ENCODE data around the gene NOP58.
"Not testable (repeated sequence)": the region's sequence is repeated elsewhere in the genome, so short reads cannot be mapped to it uniquely, and the experiment has no call there.

The NOP58 gene

DNA sequence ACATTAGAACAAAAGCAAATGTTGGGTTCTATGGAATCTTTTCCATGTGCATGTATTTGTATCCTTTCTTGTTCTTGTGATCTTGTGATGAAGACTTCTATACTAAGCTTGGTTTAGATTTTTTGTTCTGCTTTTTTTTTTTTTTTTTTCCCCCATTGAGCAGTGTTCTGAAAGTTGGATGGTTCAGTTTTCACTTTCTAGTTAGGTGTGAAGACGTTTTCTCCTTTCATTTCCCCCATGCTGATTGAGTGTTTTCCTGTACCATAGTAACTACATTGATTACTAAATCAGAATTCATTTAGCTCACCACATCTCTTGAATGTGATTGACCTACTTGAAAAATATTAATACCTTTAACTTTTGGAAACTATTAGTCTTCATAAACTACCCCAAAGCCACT lies 34.1 kb downstream of the NOP58 start:
- DNase-seq (ENCODE audit: low read depth in 1 of 2, low spot score in 1 of 2), result no peak

DNA sequence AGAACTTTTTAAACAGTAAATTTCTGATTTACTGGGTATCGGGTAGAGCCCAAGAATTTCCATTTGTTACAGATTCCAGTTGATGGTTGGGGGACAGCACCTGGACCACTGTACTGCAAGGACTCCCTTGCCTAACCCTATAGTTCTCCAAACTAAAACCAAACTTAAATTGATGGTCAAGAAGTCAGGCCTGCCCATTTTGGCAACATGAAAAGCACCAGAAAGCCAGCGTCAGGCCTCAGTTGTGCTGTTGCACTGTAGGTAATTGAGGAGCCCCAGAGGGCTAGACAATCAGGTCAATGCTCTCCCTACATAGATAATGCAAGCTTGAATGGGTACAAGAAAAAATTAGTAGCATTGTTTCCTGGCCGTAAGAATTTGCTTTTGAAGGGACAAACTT lies 40.5 kb downstream of the NOP58 start:
- DNase-seq (ENCODE audit: low read depth in 1 of 2, low spot score in 1 of 2), result no peak

GRCh38 chr2:202307690-202308089 lies 42.1 kb downstream of the NOP58 start:
- DNase-seq (ENCODE audit: low read depth in 1 of 2, low spot score in 1 of 2), result no peak

GRCh38 chr2:202311823-202312388 lies 46.3 kb downstream of the NOP58 start:
- DNase-seq (ENCODE audit: low read depth in 1 of 2, low spot score in 1 of 2), result no peak

- no peak for DNase-seq (ENCODE audit: low read depth in 1 of 2, low spot score in 1 of 2)
Observed at GRCh38 chr2:202314116-202314515, 48.6 kb downstream of the NOP58 start.

DNA sequence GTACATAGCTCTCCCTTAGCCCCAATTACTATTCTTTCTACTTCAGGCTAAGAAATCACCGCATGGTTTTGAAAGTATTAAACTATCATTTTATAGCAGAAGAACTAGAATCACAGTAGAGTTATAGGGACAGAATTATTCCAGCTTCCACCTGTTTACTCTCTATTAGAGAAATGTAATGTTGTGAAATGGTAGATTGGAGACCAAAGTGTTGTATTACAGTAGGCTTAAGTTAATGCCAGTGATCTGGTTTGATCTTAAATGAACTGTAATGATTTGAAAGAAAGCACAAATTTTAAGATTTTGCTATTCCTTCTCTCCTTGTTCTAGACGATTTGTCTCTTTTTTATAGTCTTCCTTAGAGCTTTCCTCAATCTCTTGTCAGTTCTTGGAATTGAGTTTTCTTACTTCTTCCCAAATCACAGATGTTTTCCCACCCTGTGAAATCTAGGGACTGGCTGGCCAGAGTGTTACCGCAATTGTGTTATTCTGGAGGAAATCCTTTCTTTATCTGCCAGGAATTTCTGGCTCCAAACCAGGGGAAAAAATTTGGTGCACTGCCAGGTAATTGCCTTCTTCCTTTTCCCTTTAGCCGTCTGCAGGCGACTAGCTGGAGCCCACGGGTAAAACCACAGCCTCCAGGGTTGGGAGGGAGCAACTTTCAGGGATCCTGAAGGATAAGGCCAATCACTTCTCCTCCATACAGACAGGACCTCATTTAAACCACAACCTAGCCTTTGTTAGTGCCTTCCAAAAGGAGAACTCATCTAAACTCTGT lies 51.7 kb downstream of the NOP58 start:
- DNase-seq (ENCODE audit: low read depth in 1 of 2, low spot score in 1 of 2), result no peak

- not testable (repeated sequence) for DNase-seq (ENCODE audit: low read depth in 1 of 2, low spot score in 1 of 2)
Observed at GRCh38 chr2:202320362-202320761, 54.8 kb downstream of the NOP58 start.

- no peak for DNase-seq (ENCODE audit: low read depth in 1 of 2, low spot score in 1 of 2)
Observed at GRCh38 chr2:202322435-202322834, 56.9 kb downstream of the NOP58 start.

- DNase-seq (ENCODE audit: low read depth in 1 of 2, low spot score in 1 of 2), result no peak
Observed at GRCh38 chr2:202327858-202328257, 62.3 kb downstream of the NOP58 start.

DNA sequence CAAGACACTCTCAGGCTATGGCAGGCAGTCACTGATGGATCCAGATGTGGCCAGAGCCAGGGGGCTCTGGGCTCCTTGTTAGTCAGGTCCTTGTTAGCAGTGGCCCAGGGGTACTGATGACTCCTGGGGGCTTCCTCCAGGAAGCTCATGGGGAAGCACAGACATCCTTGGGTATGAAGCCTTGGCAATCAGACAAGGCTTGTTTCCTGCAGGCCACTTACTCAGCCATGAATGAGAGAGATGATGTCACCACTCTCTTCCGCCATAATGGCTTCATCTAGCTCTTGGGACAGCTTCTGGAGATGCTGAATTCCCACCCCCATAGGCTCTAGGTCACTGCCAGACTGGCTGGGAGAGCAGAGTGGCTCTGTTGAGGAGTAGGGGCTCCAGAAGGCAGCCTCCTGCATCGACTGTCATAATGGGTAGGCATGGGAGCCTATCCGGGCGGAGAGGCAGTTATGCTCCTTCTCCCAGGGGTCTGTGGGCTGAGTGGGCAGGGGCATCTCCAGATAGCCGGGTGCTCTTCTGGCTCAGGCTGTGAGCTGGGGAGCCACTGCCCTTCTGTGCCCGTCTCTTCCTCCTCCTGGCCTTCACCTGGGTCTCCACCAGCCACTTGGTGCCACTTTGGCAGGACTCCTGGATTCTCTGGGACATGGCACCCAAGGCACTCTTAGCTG lies 70.4 kb downstream of the NOP58 start:
- no peak for DNase-seq (ENCODE audit: low read depth in 1 of 2, low spot score in 1 of 2)

- no peak for DNase-seq (ENCODE audit: low read depth in 1 of 2, low spot score in 1 of 2)
Observed at GRCh38 chr2:202337151-202337550, 71.6 kb downstream of the NOP58 start.

DNA sequence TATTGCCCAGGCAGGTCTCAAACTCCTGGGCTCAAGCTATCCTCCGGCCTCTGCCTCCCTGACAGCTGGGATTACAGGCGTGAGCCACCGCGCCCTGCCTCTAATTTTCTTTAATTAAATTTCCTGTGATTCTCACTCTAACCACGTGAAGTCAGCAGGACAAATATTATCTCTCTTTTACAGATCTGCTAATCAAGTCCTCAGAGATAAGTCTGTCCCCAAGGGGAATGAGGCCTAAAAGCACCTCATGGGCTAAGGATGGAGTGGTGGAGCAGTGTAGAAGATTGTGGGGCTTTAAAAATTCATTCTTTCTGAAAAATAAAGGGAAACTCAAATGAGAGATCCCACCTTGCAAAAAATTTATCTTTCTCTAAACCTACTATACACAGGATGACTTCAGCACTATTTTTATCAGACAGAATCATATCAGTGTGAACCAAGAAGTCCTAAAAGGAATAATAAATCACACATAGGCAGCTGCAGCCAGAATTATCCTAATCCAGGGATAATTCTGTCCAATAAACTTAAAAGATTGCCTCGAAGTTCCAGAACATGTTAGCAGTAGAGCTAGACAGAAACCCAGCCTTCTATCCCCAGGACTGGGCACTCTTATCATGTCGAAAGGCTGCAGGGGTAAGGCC lies 72.3 kb downstream of the NOP58 start:
- DNase-seq (ENCODE audit: low read depth in 1 of 2, low spot score in 1 of 2), result no peak

GRCh38 chr2:202339071-202339870 lies 73.7 kb downstream of the NOP58 start:
- no peak for DNase-seq (ENCODE audit: low read depth in 1 of 2, low spot score in 1 of 2)

DNA sequence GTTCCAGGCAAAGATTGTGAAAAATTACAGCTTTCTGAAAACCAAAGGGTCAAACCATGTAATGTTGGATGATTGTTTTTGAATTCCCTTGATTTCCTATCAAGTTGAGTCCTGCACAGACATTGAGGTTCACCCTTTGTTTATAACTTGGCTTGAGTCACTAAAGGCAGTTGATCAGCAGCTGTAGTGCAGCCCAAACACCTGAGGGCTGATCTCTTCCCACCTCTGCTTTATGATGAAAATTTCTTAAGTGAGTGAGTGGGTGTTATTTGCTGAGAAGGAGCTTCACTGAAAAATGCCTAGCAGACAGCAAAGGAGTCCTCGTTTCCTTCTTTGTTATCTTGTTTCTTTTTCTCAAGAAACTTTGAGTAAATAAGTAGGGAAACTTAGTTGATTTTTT lies 78.6 kb downstream of the NOP58 start:
- DNase-seq (ENCODE audit: low read depth in 1 of 2, low spot score in 1 of 2), result no peak

- no peak for DNase-seq (ENCODE audit: low read depth in 1 of 2, low spot score in 1 of 2)
Observed at GRCh38 chr2:202346180-202346579, 80.6 kb downstream of the NOP58 start.
